ENCODE results near the gene RAP1GAP.

RAP1GAP gene

DNA sequence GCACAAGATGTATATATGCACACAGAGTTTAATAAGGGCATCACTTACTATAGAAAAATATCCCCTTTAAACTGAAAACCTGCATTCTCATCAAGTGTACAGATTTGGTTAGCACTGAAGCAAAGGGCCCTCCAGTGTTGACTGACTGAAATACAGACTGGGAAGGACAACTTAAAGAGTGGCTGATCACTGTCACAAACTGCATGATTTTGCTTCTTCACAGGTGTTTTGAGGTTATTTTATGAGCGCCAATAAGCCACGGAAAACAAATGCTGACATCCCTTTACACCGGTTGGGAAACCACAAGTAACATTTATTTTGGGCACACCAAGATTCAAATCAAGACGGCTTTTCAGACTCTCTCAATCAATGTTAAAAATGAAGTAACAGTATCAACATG lies 30.9 kb upstream of the RAP1GAP start:
- H3K4me3 ChIP-seq (ENCODE audit: low read depth, low read length) = no peak overlapping the region
- peaks cover 82% of the 10 kb centered on the region for H3K36me3 ChIP-seq (ENCODE audit: control insufficient read depth, insufficient read depth, low read length)
- H3K4me1 ChIP-seq (ENCODE audit: control insufficient read depth, insufficient read depth, low read length) = peaks cover 3% of the 10 kb centered on the region; the same call in 1 of the 2 replicates
- no peak overlapping the region for H3K27ac ChIP-seq (ENCODE audit: low read depth, low read length)
- no peaks in the 10 kb centered on the region for H3K27me3 ChIP-seq (ENCODE audit: control insufficient read depth, insufficient read depth, low read length)
- no peak overlapping the region for H3K9ac ChIP-seq (ENCODE audit: low read depth, low read length)
- no peaks in the 10 kb centered on the region for H3K9me3 ChIP-seq (ENCODE audit: control insufficient read depth, insufficient read depth, low read length)

- H3K9ac ChIP-seq (ENCODE audit: low read depth, low read length) = no peak overlapping the region
- H3K9me3 ChIP-seq (ENCODE audit: control insufficient read depth, insufficient read depth, low read length) = no peaks in the 10 kb centered on the region
- peaks cover 79% of the 10 kb centered on the region for H3K36me3 ChIP-seq (ENCODE audit: control insufficient read depth, insufficient read depth, low read length)
- H3K27ac ChIP-seq (ENCODE audit: low read depth, low read length) = no peak overlapping the region
- no peak overlapping the region for H3K4me3 ChIP-seq (ENCODE audit: low read depth, low read length)
- H3K4me1 ChIP-seq (ENCODE audit: control insufficient read depth, insufficient read depth, low read length) = no peaks in the 10 kb centered on the region
- no peaks in the 10 kb centered on the region for H3K27me3 ChIP-seq (ENCODE audit: control insufficient read depth, insufficient read depth, low read length)
Observed at GRCh38 chr1:21696931-21697330, 27.8 kb upstream of the RAP1GAP start.

GRCh38 chr1:21693732-21694131 lies 24.6 kb upstream of the RAP1GAP start:
- Histone ChIP-seq H3K27me3 (ENCODE audit: control insufficient read depth, insufficient read depth, low read length) (no peaks in the 10 kb centered on the region), H3K36me3 (ENCODE audit: control insufficient read depth, insufficient read depth, low read length) (peaks cover 79% of the 10 kb centered on the region), H3K9me3 (ENCODE audit: control insufficient read depth, insufficient read depth, low read length) (no peaks in the 10 kb centered on the region), H3K9ac (ENCODE audit: low read depth, low read length) (no peak overlapping the region), H3K4me3 (ENCODE audit: low read depth, low read length) (no peak overlapping the region), H3K4me1 (ENCODE audit: control insufficient read depth, insufficient read depth, low read length) (no peaks in the 10 kb centered on the region), H3K27ac (ENCODE audit: low read depth, low read length) (no peak overlapping the region)

DNA sequence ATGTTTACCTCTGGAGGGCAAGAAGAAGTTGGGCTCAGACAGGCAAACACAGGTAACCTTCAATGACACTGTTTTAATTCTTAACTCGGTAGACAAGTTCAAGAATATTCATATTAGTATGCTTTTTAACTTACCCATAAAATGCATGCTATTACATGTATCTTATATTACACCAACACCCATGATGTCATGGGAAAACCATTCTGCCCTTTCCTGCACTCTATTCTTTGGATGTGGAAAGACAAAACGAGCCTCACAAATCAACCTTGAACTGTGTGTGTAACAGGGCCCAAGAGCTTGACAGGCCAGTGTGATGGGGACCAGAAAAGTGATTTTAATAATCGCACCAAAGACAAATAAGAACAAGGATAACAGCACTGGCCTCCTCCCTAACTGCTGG lies 22.6 kb upstream of the RAP1GAP start:
- H3K4me3 ChIP-seq (ENCODE audit: low read depth, low read length) = no peak overlapping the region
- peaks cover 76% of the 10 kb centered on the region for H3K36me3 ChIP-seq (ENCODE audit: control insufficient read depth, insufficient read depth, low read length)
- H3K27ac ChIP-seq (ENCODE audit: low read depth, low read length) = no peak overlapping the region
- peaks cover 4% of the 10 kb centered on the region; the same call in 1 of the 2 replicates for H3K4me1 ChIP-seq (ENCODE audit: control insufficient read depth, insufficient read depth, low read length)
- H3K27me3 ChIP-seq (ENCODE audit: control insufficient read depth, insufficient read depth, low read length) = no peaks in the 10 kb centered on the region
- H3K9ac ChIP-seq (ENCODE audit: low read depth, low read length) = no peak overlapping the region
- no peaks in the 10 kb centered on the region for H3K9me3 ChIP-seq (ENCODE audit: control insufficient read depth, insufficient read depth, low read length)

DNA sequence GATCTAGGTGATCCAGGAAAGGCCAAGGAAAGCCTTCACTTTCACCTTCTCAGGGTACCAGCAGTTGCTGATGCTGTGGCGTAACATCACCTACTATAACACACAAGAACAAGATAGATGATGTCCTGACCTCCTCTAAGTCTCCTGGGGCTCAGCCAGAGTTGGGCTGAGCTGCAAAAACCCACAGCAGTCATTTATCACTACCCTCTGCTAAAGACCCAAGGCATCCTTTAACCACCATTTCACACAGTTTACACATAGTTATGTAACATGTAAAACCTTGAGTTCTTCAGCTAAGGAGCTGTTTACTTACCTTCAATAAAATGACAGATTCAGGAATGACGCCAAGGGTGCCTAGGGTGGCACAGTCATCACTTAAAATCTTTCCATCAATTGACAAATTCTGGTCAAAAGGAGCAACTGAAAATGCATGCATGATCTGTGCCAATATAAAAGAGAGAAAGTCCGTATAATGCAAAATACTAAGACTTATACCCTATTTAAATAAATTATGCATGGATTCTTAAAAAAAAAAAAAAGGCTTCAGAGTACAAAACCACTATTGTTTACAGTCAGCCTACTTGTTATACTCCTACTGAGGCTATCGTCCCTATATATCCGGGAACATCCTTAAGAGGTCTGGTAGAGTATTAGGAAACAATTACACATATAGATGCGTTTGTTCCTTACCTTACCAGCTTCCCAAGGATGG lies 20.7 kb upstream of the RAP1GAP start:
- Histone ChIP-seq H3K4me1 (ENCODE audit: control insufficient read depth, insufficient read depth, low read length) (peaks cover 4% of the 10 kb centered on the region; the same call in 1 of the 2 replicates), H3K27ac (ENCODE audit: low read depth, low read length) (no peak overlapping the region), H3K27me3 (ENCODE audit: control insufficient read depth, insufficient read depth, low read length) (no peaks in the 10 kb centered on the region), H3K4me3 (ENCODE audit: low read depth, low read length) (no peak overlapping the region), H3K9ac (ENCODE audit: low read depth, low read length) (no peak overlapping the region), H3K36me3 (ENCODE audit: control insufficient read depth, insufficient read depth, low read length) (peaks cover 81% of the 10 kb centered on the region), H3K9me3 (ENCODE audit: control insufficient read depth, insufficient read depth, low read length) (no peaks in the 10 kb centered on the region)

- no peaks in the 10 kb centered on the region for H3K27me3 ChIP-seq (ENCODE audit: control insufficient read depth, insufficient read depth, low read length)
- peaks cover 72% of the 10 kb centered on the region for H3K36me3 ChIP-seq (ENCODE audit: control insufficient read depth, insufficient read depth, low read length)
- no peaks in the 10 kb centered on the region for H3K9me3 ChIP-seq (ENCODE audit: control insufficient read depth, insufficient read depth, low read length)
- no peak overlapping the region for H3K27ac ChIP-seq (ENCODE audit: low read depth, low read length)
- H3K9ac ChIP-seq (ENCODE audit: low read depth, low read length) = no peak overlapping the region
- H3K4me3 ChIP-seq (ENCODE audit: low read depth, low read length) = no peak overlapping the region
- H3K4me1 ChIP-seq (ENCODE audit: control insufficient read depth, insufficient read depth, low read length) = peaks cover 4% of the 10 kb centered on the region; the same call in 1 of the 2 replicates
Observed at GRCh38 chr1:21687081-21687529, 17.9 kb upstream of the RAP1GAP start.

DNA sequence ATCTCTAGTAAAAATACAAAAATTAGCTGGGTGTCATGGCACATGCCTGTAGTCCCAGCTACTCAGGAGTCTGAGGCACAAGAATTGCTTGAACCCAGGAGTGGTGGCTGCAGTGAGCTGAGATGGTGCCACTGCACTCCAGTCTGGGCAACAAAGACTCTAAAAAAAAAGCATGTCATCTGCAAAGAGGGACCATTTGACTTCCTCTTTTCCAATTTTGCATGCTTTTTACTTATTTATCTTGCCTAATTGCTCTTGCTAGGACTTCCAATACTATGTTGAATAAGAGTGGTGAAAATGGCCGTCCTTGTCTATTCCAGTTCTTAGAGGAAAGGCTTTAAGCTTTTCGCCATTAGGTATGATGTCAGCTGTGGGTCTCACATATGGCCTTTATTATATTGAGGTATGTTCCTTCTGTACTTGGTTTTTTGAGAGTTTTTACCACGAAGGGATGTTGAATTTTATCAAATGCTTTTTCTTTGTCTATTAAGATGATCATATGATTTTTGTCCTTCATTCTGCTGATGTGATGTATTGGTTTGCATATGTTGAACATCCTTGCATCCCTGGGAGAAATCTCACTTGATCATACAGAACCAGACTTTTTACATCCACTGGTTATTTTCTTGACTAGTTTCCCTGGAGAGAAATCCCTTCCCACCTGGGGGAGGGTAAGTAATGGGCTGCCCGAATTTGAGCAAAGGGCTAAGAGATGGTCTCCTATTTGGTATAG lies 17.0 kb upstream of the RAP1GAP start:
- no peak overlapping the region for H3K27ac ChIP-seq (ENCODE audit: low read depth, low read length)
- H3K36me3 ChIP-seq (ENCODE audit: control insufficient read depth, insufficient read depth, low read length) = peaks cover 74% of the 10 kb centered on the region
- H3K9ac ChIP-seq (ENCODE audit: low read depth, low read length) = no peak overlapping the region
- H3K4me3 ChIP-seq (ENCODE audit: low read depth, low read length) = no peak overlapping the region
- peaks cover 4% of the 10 kb centered on the region; the same call in 1 of the 2 replicates for H3K4me1 ChIP-seq (ENCODE audit: control insufficient read depth, insufficient read depth, low read length)
- no peaks in the 10 kb centered on the region for H3K27me3 ChIP-seq (ENCODE audit: control insufficient read depth, insufficient read depth, low read length)
- H3K9me3 ChIP-seq (ENCODE audit: control insufficient read depth, insufficient read depth, low read length) = no peaks in the 10 kb centered on the region

GRCh38 chr1:21681426-21681825 lies 12.3 kb upstream of the RAP1GAP start:
- no peaks in the 10 kb centered on the region for H3K4me1 ChIP-seq (ENCODE audit: control insufficient read depth, insufficient read depth, low read length)
- H3K27ac ChIP-seq (ENCODE audit: low read depth, low read length) = no peak overlapping the region
- H3K36me3 ChIP-seq (ENCODE audit: control insufficient read depth, insufficient read depth, low read length) = peaks cover 71% of the 10 kb centered on the region
- H3K9ac ChIP-seq (ENCODE audit: low read depth, low read length) = no peak overlapping the region
- H3K9me3 ChIP-seq (ENCODE audit: control insufficient read depth, insufficient read depth, low read length) = no peaks in the 10 kb centered on the region
- H3K27me3 ChIP-seq (ENCODE audit: control insufficient read depth, insufficient read depth, low read length) = no peaks in the 10 kb centered on the region
- no peak overlapping the region for H3K4me3 ChIP-seq (ENCODE audit: low read depth, low read length)

DNA sequence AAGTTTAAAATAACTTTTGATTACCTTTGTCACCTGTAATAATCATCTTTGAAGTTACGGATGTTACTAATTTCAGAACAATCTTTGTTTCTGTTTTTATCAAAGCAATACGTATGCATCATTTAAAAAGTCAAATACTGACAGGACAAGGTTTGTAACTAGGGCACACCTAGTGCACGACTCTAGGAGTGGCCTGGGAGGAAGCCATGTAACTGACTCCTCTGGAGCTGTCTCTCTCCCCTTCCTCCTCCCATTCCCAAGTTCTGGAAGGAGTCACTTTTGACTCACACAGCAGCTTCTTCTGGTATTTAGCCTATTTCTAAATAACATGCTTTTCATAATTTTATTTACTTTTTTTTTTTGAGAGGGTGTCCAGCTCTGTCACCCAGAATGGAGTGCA lies 11.8 kb upstream of the RAP1GAP start:
- no peaks in the 10 kb centered on the region for H3K9me3 ChIP-seq (ENCODE audit: control insufficient read depth, insufficient read depth, low read length)
- H3K27me3 ChIP-seq (ENCODE audit: control insufficient read depth, insufficient read depth, low read length) = no peaks in the 10 kb centered on the region
- H3K36me3 ChIP-seq (ENCODE audit: control insufficient read depth, insufficient read depth, low read length) = peaks cover 66% of the 10 kb centered on the region
- H3K27ac ChIP-seq (ENCODE audit: low read depth, low read length) = no peak overlapping the region
- H3K4me1 ChIP-seq (ENCODE audit: control insufficient read depth, insufficient read depth, low read length) = no peaks in the 10 kb centered on the region
- no peak overlapping the region for H3K9ac ChIP-seq (ENCODE audit: low read depth, low read length)
- no peak overlapping the region for H3K4me3 ChIP-seq (ENCODE audit: low read depth, low read length)

DNA sequence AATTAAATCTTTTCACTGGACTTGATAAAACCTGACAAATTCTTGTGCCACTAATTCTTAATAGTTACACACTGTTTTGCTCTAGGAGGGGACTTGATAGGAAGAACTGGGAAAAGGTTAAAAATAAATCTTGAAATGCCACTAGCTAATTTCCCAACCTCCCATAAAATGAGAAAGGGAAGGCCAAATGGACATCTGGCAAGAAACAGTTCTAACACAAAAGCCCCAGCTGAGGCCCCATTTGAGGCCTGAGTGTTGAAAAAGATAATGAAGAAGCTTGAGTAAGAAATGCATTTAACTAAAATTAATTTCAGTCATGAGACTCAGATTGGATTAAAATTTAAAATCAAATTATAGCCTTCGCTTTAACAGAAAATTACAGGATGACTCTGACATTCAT lies 11.2 kb upstream of the RAP1GAP start:
- no peaks in the 10 kb centered on the region for H3K27me3 ChIP-seq (ENCODE audit: control insufficient read depth, insufficient read depth, low read length)
- H3K9ac ChIP-seq (ENCODE audit: low read depth, low read length) = no peak overlapping the region
- no peak overlapping the region for H3K4me3 ChIP-seq (ENCODE audit: low read depth, low read length)
- H3K4me1 ChIP-seq (ENCODE audit: control insufficient read depth, insufficient read depth, low read length) = no peaks in the 10 kb centered on the region
- no peak overlapping the region for H3K27ac ChIP-seq (ENCODE audit: low read depth, low read length)
- H3K9me3 ChIP-seq (ENCODE audit: control insufficient read depth, insufficient read depth, low read length) = no peaks in the 10 kb centered on the region
- peaks cover 61% of the 10 kb centered on the region for H3K36me3 ChIP-seq (ENCODE audit: control insufficient read depth, insufficient read depth, low read length)

GRCh38 chr1:21677168-21677567 lies 8.0 kb upstream of the RAP1GAP start:
- Histone ChIP-seq H3K9me3 (ENCODE audit: control insufficient read depth, insufficient read depth, low read length) (no peaks in the 10 kb centered on the region), H3K4me1 (ENCODE audit: control insufficient read depth, insufficient read depth, low read length) (no peaks in the 10 kb centered on the region), H3K4me3 (ENCODE audit: low read depth, low read length) (no peak overlapping the region), H3K27ac (ENCODE audit: low read depth, low read length) (no peak overlapping the region), H3K36me3 (ENCODE audit: control insufficient read depth, insufficient read depth, low read length) (peaks cover 40% of the 10 kb centered on the region), H3K9ac (ENCODE audit: low read depth, low read length) (no peak overlapping the region), H3K27me3 (ENCODE audit: control insufficient read depth, insufficient read depth, low read length) (no peaks in the 10 kb centered on the region)

Data from HUES48 (cell line).